CD1c-positive myeloid dendritic cell (primary cell): ENCODE results near the gene AMFR.
A peak's percentile ranks its signal among the peaks of the same experiment; 100 is the strongest.
"Not testable (repeated sequence)": the region's sequence is repeated elsewhere in the genome, so short reads cannot be mapped to it uniquely, and the experiment has no call there.

Experiments
- DNase-seq: peaks from one replicate; pipeline ENCODE4 v3.0.0-alpha.2; 2016; ENCODE audit errors: extremely low spot score

The AMFR gene

DNA sequence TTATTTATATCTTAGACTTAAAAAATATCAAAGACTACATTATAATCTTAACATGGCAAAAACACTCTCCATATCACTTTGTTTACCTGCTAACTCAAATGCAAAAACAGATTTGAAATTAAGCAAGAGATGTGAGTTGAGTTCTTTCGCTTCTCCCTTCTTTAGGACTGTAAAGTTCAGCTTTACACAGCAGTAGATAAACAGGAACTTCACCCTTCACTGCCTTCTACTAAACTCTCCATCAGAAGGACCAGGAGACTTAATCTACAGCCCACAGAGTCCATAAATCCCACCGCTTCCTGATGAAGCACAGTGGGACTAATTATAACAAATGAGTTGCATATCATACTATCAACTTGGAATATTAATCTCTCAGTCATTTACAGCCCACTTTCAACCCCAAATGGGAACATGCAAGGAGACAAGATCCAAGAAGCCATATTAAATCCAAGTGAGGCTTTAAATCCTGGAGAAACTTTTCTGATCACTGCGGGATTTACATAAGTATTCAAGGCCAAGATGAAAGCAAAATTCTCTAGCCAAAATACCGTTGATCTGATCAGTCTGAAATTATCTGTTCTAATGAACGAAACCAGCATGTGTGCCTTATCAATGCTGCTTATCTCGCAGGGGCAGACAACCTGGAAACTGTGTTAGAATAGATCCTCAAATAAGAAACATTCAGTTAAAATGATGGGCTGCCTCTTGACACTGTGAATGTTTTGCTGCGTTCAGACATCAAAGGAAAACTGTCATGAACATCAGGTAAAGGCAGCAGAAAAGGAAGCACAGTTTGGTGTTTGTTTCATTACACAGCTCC, 1.6 kb downstream of the AMFR start:
- peak; percentile 61 for DNase-seq

DNA sequence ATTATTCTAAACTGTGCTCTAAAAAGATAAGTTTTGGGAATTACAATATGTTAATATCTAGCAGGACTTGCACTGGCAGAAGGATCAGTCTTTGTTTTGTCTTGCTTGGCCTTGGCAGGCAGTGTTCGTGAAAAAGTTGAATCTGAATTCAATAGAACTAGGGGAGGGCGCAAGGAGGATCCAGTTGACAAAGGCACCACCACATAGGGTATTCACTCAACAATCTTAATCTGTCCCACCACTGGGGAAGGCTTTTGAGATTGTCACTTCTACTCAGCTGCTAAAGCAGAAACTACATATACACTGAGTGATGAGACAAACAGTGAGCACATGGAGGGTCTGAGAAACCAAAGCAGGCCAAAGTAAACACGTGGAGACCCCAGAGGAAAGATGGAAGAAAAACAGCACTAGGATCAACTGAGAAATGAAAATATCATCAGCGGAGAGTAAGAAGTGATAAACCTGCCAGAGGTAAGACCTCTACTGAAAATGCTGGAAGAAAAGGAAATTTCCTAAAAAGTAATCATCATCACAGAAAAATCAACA, 2.4 kb downstream of the AMFR start:
- no peak for DNase-seq

DNA sequence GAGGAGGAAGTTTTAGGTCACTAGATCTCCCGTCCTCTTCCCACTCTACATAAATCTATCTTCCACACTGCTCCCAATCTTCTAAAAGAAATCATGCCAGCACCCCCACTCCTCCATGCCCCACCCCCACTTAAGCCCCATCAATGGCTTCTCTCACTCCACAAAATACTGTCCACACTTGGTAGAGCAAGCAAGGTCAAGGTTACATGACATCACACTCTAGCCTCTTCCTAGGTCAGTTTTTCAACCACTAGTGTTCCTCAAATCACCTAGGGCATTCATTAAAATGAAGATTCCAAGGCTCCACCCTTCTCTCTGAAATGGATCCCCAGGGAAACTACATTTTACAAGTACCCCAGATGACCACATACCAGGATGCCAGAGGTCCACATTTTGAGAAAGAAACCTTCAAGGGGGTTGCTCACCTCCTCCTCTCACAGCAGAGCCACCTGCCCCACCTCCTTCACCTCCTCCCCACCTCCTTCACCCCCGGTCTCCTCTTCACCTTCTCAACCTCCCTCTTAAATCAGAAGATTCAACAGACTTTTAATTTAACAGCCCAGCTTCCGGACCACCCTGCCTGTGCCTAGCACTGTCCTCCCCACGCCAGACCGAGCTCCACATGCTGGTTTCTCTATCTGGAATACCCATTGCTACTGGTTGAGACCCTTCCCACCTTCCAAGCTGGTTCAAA, 3.2 kb downstream of the AMFR start:
- DNase-seq = no peak

- no peak for DNase-seq
Measured at GRCh38 chr16:56421313-56421712, 4.0 kb downstream of the AMFR start.

- DNase-seq = no peak
Measured at GRCh38 chr16:56420613-56421012, 4.7 kb downstream of the AMFR start.

DNA sequence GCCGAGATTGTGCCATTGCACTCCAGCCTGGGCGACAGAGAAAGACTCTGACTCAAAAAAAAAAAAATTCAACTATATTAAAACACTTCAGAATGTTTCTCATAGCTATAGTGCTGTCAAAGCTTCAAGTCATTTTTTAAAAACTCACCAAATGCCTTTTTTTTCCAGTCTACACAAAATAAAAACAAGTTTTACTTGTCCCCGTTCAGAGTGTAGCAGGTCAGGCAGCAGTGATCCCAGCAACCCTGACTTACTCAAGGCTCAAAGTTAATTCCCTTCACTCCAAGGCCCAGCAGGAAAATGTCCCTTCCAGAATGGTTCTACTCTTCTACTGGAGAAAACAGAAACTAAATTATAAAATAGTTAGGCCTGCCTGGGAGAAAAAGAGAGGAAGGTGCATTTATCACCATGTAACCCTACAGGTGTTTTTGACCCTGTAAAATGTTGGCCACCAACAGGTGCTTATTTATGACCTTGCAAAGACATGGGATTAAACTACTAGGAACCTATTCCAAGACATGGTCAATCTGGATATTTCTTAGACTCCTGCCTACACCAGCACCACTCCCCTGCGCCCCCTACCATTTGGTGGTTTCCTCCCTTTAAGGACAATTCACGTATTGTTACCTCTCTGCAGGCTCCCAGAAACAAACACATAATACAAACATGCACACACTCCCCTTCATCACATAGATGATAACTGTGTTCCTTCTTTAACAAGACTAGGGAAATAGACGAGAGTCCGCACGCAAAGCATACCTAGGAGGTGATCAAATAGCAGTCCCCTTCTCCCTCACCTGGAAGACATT, 5.4 kb downstream of the AMFR start:
- DNase-seq = no peak

- DNase-seq = no peak
Measured at GRCh38 chr16:56417138-56417537, 8.2 kb downstream of the AMFR start.

GRCh38 chr16:56415875-56416274, 9.5 kb downstream of the AMFR start:
- DNase-seq = peak; percentile 10

GRCh38 chr16:56414366-56414765, 11.0 kb downstream of the AMFR start:
- no peak for DNase-seq

DNA sequence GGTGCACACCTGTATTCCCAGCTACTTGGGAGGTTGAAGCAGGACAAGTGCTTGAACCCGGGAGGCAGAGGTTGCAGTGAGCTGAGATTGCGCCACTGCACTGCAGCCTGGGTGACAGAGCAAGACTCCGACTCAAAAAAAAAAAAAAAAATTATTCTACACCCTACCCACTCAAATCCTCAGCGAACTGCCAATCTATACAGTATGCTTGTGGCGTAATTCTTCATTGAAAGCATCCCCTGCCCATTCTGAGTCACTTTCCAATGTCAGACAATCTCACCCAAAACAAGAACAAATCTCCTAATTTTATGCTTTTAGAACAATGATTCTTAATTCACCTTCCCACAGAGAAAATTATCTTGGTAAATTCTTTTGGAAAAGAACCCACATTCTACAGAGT, 12.0 kb downstream of the AMFR start:
- DNase-seq = no peak

DNA sequence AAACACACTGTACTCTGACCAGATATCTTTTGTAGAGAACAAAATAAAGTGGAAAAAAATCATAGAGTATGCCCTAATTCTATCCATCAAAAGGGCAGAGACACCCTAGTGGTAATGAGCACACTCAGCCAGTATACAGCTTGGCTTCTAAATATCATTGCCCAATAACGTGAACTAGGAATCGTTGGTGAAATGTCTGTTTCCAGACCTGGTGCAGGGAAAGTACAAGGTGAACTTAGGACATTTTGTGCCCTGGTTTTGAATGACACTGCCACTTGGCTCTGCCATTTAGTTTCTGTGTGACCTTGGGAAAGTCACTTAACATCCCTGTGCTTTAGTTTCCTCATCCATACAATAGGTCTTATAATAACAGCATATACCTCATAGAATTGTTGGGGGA, 13.7 kb downstream of the AMFR start:
- DNase-seq = no peak

GRCh38 chr16:56411123-56411522, 14.2 kb downstream of the AMFR start:
- DNase-seq = no peak

DNA sequence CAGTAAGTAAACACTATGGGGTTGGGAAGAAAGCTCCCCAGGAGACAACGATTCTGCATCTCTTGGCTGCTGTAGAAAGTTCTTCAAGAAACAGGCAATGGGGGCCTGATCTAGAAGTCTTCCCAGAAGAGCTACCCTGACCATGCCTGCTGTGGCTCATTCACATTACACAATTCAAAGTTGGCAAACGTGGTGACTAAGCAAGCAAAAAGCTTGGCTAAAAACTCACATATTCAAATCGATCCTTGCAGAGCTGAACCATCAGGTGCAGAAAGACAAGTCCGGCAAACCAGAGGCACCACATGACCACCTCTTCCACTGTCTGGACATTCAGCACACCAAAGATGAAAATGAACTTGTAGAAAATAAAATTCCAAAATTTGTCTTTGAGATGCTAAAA, 16.1 kb downstream of the AMFR start:
- DNase-seq = no peak

- DNase-seq = no peak
Measured at GRCh38 chr16:56408379-56409098, 16.8 kb downstream of the AMFR start.

DNA sequence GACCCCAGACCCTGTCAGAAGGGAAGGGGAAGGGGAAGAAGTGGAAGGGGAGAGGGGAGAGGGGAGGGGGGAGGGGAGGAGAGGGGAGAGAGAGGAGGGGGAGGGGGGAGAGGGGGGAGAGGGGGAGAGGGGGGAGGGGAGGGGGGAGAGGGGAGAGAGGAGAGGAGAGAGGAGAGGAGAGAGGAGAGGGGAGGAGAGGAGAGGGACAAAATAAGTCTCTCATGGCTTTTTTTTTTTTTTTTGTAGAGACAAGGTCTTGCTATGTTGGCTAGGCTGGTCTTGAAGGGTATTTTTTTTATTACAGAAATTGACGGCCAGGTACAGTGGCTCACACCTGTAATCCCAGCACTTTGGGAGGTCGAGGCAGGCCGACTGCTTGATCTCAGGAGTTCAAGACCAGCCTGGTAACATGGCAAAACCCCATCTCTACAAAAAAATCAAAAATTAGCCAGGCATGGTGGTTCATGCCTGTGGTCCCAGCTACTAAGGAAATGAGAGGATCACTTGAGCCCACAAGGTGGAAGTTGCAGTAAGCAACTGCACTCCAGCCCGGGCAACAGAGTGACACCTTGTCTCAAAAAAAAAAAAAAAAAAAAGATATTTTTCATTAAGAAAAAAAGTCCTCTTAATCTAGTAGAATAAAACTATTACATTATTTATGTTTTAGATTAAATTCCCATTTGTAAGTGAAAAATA, 19.2 kb downstream of the AMFR start:
- no peak for DNase-seq

DNA sequence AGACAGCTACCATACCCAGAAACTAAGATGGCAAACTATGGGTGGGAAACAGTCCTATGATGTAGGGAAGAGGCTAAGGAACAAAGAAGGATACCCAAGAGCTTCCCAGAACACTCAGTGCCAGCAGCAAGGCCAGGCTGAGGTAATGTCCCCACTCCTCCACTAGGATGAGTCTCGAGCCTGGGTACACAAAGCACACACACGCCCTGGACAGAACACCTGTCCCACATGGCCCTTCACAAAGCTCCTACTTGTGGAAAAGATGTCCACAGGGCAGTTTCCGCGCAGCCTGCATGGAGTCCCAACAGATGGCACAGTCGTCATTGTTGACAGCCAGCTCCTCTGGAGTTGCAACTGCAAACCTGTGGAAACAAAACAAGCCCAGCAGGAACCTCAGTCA, 23.9 kb downstream of the AMFR start:
- DNase-seq = no peak

DNA sequence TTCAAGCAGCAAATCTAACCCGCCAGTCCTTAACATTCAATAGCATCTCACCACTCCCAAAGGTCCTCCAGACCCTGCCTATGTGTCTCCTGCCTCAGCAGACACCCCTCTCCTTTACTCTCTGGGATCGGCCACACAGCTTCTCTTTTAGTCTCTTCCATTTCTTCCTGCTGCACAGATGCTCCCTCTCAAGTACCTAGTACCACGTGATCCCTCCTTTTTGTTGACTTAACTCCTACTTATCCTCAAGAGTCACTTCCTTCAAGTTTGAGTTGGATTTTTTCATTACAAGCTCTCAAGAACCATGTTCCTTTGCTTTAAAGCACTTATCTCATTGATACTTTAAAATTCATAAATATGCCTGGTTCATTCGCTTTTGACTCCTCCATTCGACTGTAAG, 24.9 kb downstream of the AMFR start:
- no peak for DNase-seq

GRCh38 chr16:56399486-56399885, 25.9 kb downstream of the AMFR start:
- no peak for DNase-seq

DNA sequence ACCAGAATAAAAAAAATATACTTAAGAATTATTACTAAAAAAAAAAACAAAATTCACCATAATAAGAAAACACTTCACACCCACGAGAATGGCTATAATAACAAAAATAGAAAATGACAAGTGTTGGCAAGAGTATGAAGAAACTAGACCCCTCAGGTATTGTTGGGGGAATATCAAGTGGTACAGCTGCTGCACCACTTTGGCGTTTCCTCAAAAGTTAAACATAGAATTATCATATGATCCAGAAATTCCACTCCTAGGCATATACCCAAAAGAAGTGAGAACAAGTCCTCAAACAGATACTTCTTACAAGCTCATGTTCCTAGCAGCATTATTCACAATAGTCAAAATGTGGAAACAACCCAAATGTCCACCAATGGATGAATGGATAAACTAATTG, 26.3 kb downstream of the AMFR start:
- DNase-seq = no peak

DNA sequence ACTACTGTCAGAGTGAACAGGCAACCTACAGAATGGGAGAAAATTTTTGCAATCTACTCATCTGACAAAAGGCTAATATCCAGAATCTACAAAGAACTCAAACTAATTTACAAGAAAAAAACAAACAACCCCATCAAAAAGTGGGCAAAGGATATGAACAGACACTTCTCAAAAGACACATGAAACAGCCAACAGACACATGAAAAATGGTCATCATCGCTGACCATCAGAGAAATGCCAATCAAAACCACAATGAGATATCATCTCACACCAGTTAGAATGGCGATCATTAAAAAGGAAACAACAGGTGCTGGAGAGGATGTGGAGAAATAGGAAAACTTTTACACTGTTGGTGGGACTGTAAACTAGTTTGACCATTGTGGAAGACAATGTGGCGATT, 28.6 kb downstream of the AMFR start:
- not testable (repeated sequence) for DNase-seq

- no peak for DNase-seq
Measured at GRCh38 chr16:56389554-56389953, 35.8 kb downstream of the AMFR start.
